ENCODE results near the gene ZNF521. TPM values are rescaled to one million over a fixed set of nuclear protein-coding genes. Genes with fewer than 3 reads are reported as not detected.

Gene ZNF521
- total and polyA plus RNA-seq, 2 experiments from 2014 or later: 3.1 to 9.2 TPM

- H2AFZ ChIP-seq: no peak overlapping the region
- Mint-ChIP-seq H3K27ac (no peak overlapping the region), H3K4me1 (peaks cover 16% of the 10 kb centered on the region), H3K4me3 (no peak overlapping the region), H3K27me3 (ENCODE audit: insufficient read depth, low read depth, poor library complexity) (peaks cover 3% of the 10 kb centered on the region), H3K36me3 (ENCODE audit: low read depth) (peaks cover 15% of the 10 kb centered on the region; the same call in 2 of the 3 replicates), H3K9me3 (no peaks in the 10 kb centered on the region)
- H3K79me2 ChIP-seq (replicated peaks; ENCODE audit: insufficient read depth): no peaks in the 10 kb centered on the region
- H3K27ac ChIP-seq (ENCODE audit: low read depth): no peak overlapping the region
- H4K20me1 ChIP-seq (replicated peaks; ENCODE audit: insufficient read depth): no peaks in the 10 kb centered on the region
- H3K36me3 ChIP-seq (ENCODE audit: insufficient read depth): no peaks in the 10 kb centered on the region
- no peaks in the 10 kb centered on the region for H3K27me3 ChIP-seq (ENCODE audit: insufficient read depth)
- DNase-seq (ENCODE audit: low spot score): no peak
- H3K4me1 ChIP-seq (ENCODE audit: insufficient read depth): peaks cover 3% of the 10 kb centered on the region; the same call in 1 of the 2 replicates
- no peak for TF ChIP-seq EZH2 (IDR thresholded peaks at IDR 0.05; ENCODE audit: low read depth, unreplicated experiment)
- TF ChIP-seq, protein P1, sequence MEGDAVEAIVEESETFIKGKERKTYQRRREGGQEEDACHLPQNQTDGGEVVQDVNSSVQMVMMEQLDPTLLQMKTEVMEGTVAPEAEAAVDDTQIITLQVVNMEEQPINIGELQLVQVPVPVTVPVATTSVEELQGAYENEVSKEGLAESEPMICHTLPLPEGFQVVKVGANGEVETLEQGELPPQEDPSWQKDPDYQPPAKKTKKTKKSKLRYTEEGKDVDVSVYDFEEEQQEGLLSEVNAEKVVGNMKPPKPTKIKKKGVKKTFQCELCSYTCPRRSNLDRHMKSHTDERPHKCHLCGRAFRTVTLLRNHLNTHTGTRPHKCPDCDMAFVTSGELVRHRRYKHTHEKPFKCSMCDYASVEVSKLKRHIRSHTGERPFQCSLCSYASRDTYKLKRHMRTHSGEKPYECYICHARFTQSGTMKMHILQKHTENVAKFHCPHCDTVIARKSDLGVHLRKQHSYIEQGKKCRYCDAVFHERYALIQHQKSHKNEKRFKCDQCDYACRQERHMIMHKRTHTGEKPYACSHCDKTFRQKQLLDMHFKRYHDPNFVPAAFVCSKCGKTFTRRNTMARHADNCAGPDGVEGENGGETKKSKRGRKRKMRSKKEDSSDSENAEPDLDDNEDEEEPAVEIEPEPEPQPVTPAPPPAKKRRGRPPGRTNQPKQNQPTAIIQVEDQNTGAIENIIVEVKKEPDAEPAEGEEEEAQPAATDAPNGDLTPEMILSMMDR (conservative IDR thresholded peaks at IDR 0.05; ENCODE audit: low read depth in 2 of 2): no peak
- TF ChIP-seq REST (IDR thresholded peaks at IDR 0.05; ENCODE audit: unreplicated experiment): no peak
- TF ChIP-seq EZH2phosphoT487 (IDR thresholded peaks at IDR 0.05; ENCODE audit: unreplicated experiment): no peak
- no peak for TF ChIP-seq NANOG (IDR thresholded peaks at IDR 0.05; ENCODE audit: borderline replicate concordance)
- no peak for TF ChIP-seq CREB1 (CRISPR knock-in tag; IDR thresholded peaks at IDR 0.05; ENCODE audit: low read depth)
- TF ChIP-seq JUNB (IDR thresholded peaks at IDR 0.05; ENCODE audit: unreplicated experiment): no peak
- no peak for TF ChIP-seq STAT1 (IDR thresholded peaks at IDR 0.05; ENCODE audit: unreplicated experiment)
- no peak for TF ChIP-seq POLR2AphosphoS5 (IDR thresholded peaks at IDR 0.05; ENCODE audit: low read depth)
- TF ChIP-seq, protein P2, sequence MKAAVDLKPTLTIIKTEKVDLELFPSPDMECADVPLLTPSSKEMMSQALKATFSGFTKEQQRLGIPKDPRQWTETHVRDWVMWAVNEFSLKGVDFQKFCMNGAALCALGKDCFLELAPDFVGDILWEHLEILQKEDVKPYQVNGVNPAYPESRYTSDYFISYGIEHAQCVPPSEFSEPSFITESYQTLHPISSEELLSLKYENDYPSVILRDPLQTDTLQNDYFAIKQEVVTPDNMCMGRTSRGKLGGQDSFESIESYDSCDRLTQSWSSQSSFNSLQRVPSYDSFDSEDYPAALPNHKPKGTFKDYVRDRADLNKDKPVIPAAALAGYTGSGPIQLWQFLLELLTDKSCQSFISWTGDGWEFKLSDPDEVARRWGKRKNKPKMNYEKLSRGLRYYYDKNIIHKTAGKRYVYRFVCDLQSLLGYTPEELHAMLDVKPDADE (IDR thresholded peaks at IDR 0.05): no peak
- no peak for TF ChIP-seq ZNF114 (CRISPR knock-in tag; IDR thresholded peaks at IDR 0.05)
- TF ChIP-seq ZNF462 (CRISPR knock-in tag; IDR thresholded peaks at IDR 0.05): no peak
- no peak overlapping the region for H3K4me3 ChIP-seq
- ATAC-seq: no peak
- no peaks in the 10 kb centered on the region for H3F3A ChIP-seq (replicated peaks; ENCODE audit: low read depth)
- no peak overlapping the region for H3K4me2 ChIP-seq
- H3K9me2 ChIP-seq (ENCODE audit: insufficient read depth): no peaks in the 10 kb centered on the region
Observed at GRCh38 chr18:25225151-25225550, 126.8 kb downstream of the ZNF521 start.

All from GM23338 (cell line).